ENCODE measurements around the gene OBSCN. TPM values are rescaled to one million over a fixed set of nuclear protein-coding genes. Genes with fewer than 3 reads are reported as not detected.

The OBSCN gene
- total RNA-seq, 1 experiment from 2014 or later = 10.5 TPM

- POLR2A ChIA-PET = no interaction called here
- no peak overlapping the region for H3K27ac ChIP-seq (ENCODE audit: low read length)
- H3K4me3 ChIP-seq (ENCODE audit: low read depth in 2 of 2, low read length in 2 of 2) = no peak overlapping the region
- no peaks in the 10 kb centered on the region for H3K27me3 ChIP-seq (ENCODE audit: control insufficient read depth, insufficient read depth, low read length)
- no peaks in the 10 kb centered on the region for H3K9me3 ChIP-seq (ENCODE audit: control insufficient read depth, insufficient read depth, low read depth, low read length)
- no TSS peak for BruUV-seq (replicated peaks)
- in situ Hi-C loops (cut with HindIII; ENCODE audit: low pct_unique_long_range_greater_than_20kb, low sequenced_read_pairs) = no loop called here
- ATAC-seq = no peak; the same call in 1 of the 2 replicates
- no peaks in the 10 kb centered on the region; the same call in 1 of the 2 replicates for H3K36me3 ChIP-seq (ENCODE audit: control insufficient read depth, insufficient read depth, low read length)
- no peak for DNase-seq (ENCODE audit: low read depth, low spot score)
- H3K4me1 ChIP-seq (ENCODE audit: control insufficient read depth, insufficient read depth, low read length) = peaks cover 14% of the 10 kb centered on the region
- no peak for TF ChIP-seq SIN3A (IDR thresholded peaks at IDR 0.05; ENCODE audit: borderline replicate concordance, insufficient read depth, low read depth, low read length)
- no peak for TF ChIP-seq REST (IDR thresholded peaks at IDR 0.05; ENCODE audit: insufficient read depth in 1 of 2, low read depth in 2 of 2, low read length in 1 of 2)
- TF ChIP-seq CTCF (IDR thresholded peaks at IDR 0.05) = no peak
- no peak for TF ChIP-seq TCF7L2 (IDR thresholded peaks at IDR 0.05; ENCODE audit: low read depth, low read length)
- 0 out of 2 replicates have a peak, but pooled peaks have one; percentile 30 for TF ChIP-seq POLR2AphosphoS5 (IDR thresholded peaks at IDR 0.05; ENCODE audit: low read depth, low read length)
- intact Hi-C loops (cut with micrococcal nuclease; ENCODE audit: unreplicated experiment) = no loop called here
- CTCF ChIA-PET = no interaction called here
Measured at GRCh38 chr1:228391411-228392020, 183.7 kb downstream of the OBSCN start.

GRCh38 chr1:228392111-228392936, 184.5 kb downstream of the OBSCN start:
- TF ChIP-seq CTCF (IDR thresholded peaks at IDR 0.05) (no peak), SIN3A (IDR thresholded peaks at IDR 0.05; ENCODE audit: borderline replicate concordance, insufficient read depth, low read depth, low read length) (no peak), REST (IDR thresholded peaks at IDR 0.05; ENCODE audit: insufficient read depth in 1 of 2, low read depth in 2 of 2, low read length in 1 of 2) (no peak), POLR2AphosphoS5 (IDR thresholded peaks at IDR 0.05; ENCODE audit: low read depth, low read length) (no peak), TCF7L2 (IDR thresholded peaks at IDR 0.05; ENCODE audit: low read depth, low read length) (no peak)
- no peak overlapping the region for H3K27ac ChIP-seq (ENCODE audit: low read length)
- no peak overlapping the region for H3K4me3 ChIP-seq (ENCODE audit: low read depth in 2 of 2, low read length in 2 of 2)
- CTCF ChIA-PET = no interaction called here
- H3K36me3 ChIP-seq (ENCODE audit: control insufficient read depth, insufficient read depth, low read length) = peaks cover 3% of the 10 kb centered on the region; the same call in 1 of the 2 replicates
- DNase-seq (ENCODE audit: low read depth, low spot score) (no peak), ATAC-seq (peak; percentile 42)
- H3K4me1 ChIP-seq (ENCODE audit: control insufficient read depth, insufficient read depth, low read length) = peaks cover 14% of the 10 kb centered on the region
- no peaks in the 10 kb centered on the region for H3K9me3 ChIP-seq (ENCODE audit: control insufficient read depth, insufficient read depth, low read depth, low read length)
- in situ Hi-C loops (cut with HindIII; ENCODE audit: low pct_unique_long_range_greater_than_20kb, low sequenced_read_pairs) = no loop called here
- no TSS peak for BruUV-seq (replicated peaks)
- POLR2A ChIA-PET = no interaction called here
- no peaks in the 10 kb centered on the region for H3K27me3 ChIP-seq (ENCODE audit: control insufficient read depth, insufficient read depth, low read length)
- intact Hi-C loops (cut with micrococcal nuclease; ENCODE audit: unreplicated experiment) = no loop called here
